Measurements from ENCODE around the gene ZC2HC1B.
"Not testable (repeated sequence)": the region's sequence is repeated elsewhere in the genome, so short reads cannot be mapped to it uniquely, and the experiment has no call there.

The ZC2HC1B gene, protein sequence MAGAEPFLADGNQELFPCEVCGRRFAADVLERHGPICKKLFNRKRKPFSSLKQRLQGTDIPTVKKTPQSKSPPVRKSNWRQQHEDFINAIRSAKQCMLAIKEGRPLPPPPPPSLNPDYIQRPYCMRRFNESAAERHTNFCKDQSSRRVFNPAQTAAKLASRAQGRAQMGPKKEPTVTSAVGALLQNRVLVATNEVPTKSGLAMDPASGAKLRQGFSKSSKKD

DNA sequence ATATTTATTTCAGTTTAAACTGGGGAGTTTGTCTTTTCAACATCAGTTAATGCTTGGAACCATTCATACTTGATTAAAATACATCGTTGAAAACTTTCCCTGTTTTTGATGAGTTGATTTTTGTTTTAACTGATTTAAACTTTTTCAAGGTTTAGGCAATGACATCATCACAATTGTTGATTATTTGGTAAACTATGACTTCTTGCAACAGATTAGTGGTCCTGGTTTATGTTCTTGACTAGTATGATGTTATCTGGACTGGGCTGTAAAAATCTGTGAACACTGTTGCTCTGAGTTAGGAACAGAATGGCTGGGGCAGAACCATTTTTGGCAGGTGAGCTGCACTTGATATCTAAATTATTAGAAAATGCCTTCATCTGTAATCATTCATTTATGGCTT is at the start of gene ZC2HC1B:
Gene ZC2HC1B (plus strand): TSS at position 241 of the 400 bp plus-strand sequence. CDS start 66 bp downstream, at position 307.
- DNase-seq: no peak

GRCh38 chr6:143817621-143818020 is 46.7 kb upstream of the ZC2HC1B start:
- DNase-seq: no peak

- DNase-seq: no peak
Observed at GRCh38 chr6:143821359-143821758, 42.9 kb upstream of the ZC2HC1B start.

- no peak for DNase-seq
Observed at GRCh38 chr6:143822584-143823024, 41.7 kb upstream of the ZC2HC1B start.

DNA sequence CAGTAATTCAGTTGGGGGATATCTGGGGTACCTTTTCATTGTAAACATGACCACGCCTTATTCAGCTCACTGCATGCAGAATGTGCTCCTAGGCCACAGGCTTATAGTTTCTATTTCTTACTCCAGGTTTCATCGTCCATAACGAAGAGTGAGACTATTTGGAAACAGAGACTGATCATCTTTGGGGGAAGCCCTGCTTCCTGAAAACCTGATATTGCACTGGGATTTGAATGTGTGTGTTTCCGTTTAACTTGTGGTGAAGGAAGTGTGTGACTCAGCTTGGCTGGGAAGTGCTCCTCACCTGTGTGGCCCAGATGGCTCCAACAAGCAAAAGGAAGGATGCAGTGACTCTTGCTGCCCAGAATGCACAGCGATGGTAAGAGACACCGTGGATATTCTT is 40.7 kb upstream of the ZC2HC1B start:
- no peak for DNase-seq

- no peak for DNase-seq
Observed at GRCh38 chr6:143828572-143828971, 35.7 kb upstream of the ZC2HC1B start.

GRCh38 chr6:143836150-143836549 is 28.1 kb upstream of the ZC2HC1B start:
- DNase-seq: no peak

GRCh38 chr6:143838395-143838794 is 25.9 kb upstream of the ZC2HC1B start:
- no peak for DNase-seq

DNA sequence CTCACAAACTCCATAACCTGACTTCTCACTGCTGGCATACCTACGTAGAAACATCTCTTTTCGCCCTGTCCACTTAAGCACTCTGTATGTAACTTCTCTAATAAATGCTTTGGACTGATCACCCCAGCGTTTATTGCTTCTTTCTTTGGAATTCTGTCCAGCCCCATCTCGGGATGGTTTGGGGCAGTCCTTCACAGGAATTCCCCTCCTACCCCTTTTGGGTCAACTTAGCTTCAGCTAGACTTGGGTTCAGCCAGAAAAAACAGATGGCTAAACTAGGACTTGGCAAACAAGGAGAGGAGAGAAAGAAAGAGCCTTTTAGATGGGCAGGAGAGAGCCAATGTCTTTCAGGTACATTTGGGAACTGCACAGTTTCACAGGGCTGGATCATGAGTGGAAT is 25.1 kb upstream of the ZC2HC1B start:
- DNase-seq: no peak

- no peak for DNase-seq
Observed at GRCh38 chr6:143840595-143841265, 23.5 kb upstream of the ZC2HC1B start.

DNA sequence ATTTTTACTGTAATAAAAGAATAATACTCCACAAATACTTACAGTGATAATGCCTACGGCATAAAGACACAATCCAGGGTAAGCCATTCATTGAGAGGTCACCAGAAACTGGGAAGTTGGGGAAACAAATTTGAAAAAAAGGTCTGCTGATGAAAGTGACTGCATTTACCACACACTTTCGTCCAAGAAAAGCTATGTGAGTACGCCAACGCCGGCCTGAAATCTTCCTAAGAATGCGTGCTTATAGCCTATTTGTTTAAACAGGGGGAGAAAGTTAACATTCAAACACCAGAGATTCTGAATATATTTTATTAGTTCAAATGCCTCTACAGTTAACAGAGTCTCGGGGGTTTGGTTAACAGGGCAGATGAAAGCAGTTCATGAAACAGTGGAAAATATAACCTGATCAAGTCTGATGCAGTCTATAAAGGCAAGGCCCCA is 21.8 kb upstream of the ZC2HC1B start:
- no peak for DNase-seq

GRCh38 chr6:143842902-143843676 is 21.2 kb upstream of the ZC2HC1B start, which contains the start of gene LTV1:
LTV1 (plus strand) TSS chr6:143843338; CDS start chr6:143843478, 140 bp downstream.
- DNase-seq: peak; percentile 93

- DNase-seq: peak in 1 of 2 donors; percentile 7
Observed at GRCh38 chr6:143843677-143843999, 20.6 kb upstream of the ZC2HC1B start.

DNA sequence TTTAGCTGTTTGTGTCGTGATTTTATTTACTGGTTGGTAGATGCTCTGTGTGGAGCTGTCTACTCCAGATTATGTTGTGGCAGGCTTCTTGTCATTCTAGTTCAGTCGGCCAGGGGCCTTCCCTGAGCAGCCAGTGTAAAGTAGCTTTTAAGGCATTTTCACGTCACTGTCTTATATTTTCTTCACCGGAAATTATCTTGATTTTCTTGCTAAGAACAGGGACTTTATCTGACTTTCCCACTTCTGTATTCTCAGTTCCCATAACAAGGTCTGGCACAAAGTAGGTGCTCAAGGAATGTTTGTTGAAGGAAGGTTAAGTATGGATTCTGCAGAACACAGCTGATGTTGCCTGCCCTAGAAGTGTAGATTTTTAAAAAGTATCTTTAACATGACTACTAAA is 20.3 kb upstream of the ZC2HC1B start:
- no peak for DNase-seq

DNA sequence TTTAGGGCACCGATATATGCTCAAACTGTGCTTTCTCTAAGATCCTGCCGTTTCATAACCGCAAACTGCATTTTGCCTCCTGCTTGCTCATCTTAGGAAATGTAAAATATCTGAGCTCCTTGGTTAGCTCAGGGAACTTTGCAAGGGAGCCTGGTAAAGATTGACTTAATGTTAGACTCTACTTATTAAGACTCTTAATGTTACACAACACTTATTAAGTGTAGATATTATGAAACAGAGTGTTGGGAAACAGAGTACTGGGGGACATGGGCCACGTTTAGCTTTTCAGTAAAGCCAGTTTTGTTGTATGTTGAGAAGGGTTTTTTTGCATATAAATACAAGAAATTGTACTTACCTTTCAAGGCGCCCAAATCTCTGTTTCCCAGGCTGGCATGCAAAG is 19.2 kb upstream of the ZC2HC1B start:
- DNase-seq: no peak

DNA sequence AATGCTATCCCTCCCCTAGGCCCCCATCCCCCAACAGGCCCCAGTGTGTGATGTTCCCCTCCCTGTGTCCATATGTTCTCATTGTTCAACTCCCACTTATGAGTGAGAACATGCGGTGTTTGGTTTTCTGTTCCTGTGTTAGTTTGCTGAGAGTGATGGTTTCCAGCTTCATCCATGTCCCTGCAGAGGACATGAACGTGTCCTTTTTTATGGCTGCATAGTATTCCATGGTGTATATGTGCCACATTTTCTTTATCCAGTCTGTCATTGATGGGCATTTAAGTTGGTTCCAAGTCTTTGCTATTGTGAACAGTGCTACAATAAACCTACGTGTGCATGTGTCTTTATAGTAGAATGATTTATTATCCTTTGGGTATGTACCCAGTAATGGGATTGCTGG is 12.6 kb upstream of the ZC2HC1B start:
- not testable (repeated sequence) for DNase-seq

DNA sequence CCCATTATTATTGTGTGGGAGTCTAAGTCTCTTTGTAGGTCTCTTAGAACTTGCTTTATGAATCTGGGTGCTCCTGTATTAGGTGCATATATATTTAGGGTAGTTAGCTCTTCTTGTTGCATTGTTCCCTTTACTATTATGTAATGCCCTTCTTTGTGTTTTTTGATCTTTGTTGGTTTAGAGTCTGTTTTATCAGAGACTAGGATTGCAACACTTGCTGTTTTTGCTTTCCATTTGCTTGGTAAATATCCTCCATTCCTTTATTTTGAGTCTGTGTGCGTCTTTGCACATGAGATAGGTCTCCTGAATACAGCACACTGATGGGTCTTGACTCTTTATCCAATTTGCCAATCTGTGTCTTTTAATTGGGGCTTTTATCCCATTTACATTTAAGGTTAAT is 9.2 kb upstream of the ZC2HC1B start:
- DNase-seq: not testable (repeated sequence)

GRCh38 chr6:143856762-143857161 is 7.5 kb upstream of the ZC2HC1B start:
- DNase-seq: not testable (repeated sequence)

DNA sequence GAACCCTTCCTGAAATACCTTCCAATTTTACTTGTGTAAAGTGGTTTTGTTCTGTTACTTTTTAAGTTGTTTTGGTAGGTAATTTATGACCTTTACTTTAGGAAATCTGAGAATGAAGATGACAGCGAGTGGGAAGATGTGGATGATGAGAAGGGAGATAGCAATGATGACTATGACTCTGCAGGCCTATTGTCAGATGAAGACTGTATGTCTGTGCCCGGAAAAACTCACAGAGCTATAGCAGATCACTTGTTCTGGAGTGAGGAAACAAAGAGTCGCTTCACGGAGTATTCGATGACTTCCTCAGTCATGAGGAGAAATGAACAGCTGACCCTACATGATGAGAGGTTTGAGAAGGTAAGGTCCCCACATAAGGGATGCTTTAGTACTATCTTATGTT is 6.6 kb upstream of the ZC2HC1B start:
- DNase-seq: no peak

DNA sequence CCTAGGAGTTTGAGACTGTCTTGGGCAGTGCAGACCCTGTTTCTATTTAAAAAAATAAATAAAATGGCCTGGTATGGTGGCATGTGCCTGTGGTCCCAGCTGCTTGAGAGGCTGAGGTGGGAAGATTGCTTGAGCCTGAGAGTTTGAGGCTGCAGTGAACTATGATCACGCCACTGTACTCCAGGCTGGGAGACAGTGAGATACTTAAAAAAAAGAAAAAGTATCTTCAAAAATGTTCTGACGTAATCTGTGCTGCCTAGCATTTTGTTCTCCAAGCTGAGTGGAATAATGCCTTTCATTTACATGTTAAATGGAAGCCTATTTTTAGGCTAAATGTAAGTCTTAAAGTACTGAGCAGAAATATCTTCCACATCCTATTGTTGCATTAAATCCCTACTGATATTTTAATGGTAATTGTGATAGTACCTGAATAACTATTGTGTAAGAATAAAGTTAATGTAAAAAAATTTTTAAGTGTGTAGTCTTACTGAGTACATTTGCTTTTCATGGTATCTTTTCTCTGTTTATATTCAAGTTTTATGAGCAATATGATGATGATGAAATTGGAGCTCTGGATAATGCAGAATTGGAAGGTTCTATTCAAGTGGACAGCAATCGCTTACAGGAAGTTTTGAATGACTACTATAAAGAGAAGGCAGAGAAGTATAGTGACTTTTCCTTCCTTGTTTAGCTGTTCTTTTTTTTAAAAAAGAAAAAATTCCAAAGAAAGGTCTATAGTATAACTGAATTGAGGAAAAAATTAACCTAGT is 4.2 kb upstream of the ZC2HC1B start:
- no peak for DNase-seq

GRCh38 chr6:143863771-143864170 is 503 bp upstream of the ZC2HC1B start:
- no peak for DNase-seq

DNA sequence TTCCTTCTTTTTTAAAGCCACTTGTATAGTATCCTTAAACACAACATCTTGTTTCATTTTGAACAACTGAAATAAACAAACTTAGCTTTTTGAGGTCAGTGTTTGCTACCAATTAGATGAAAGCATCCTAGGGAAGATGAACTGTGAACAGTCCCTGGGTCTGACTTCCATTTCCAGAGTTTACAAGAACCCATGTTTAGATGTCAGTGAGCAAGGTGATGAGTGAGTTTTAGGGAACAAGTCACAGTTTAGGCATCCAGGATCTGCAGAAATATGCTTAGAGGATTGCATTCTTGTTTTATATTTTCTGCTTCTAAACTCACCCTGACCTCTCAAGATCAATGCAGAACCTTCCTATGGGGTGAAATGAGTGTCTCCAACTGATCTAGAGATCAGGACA is 3.0 kb downstream of the ZC2HC1B start:
- no peak for DNase-seq

DNA sequence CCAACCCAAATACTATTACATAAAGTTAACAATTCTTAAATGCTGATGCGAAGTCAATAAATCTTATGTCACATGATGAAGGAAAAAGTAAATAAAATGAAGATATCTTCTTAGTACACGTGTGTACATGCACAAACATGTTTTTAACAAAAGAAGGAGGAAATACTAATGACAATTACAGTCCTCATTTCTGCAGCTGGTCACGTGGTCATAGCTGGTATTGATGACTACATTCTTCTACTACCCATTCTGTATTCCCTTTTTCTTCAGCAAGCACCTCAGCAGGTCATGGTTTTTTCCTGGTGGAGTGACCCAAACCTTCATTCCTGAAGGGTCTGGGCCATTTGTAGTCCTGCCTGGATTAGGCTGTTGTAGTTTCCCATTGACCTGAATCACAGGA is 4.5 kb downstream of the ZC2HC1B start:
- DNase-seq: not testable (repeated sequence)

All from CD4-positive, alpha-beta T cell treated with Interleukin-1 beta for 1 hour (primary cell).